Activated CD4-positive, alpha-beta T cell treated with anti-CD3 and anti-CD28 coated beads, Interleukin-2, amount 50 U/mL, for 1 hour (primary cell): ENCODE measurements around the gene TWSG1.
"Not testable (repeated sequence)": the region's sequence is repeated elsewhere in the genome, so short reads cannot be mapped to it uniquely, and the experiment has no call there.

ENCODE experiments used
- DNase-seq: peaks from one replicate; pipeline ENCODE4 v3.0.0-alpha.2; 2020

The TWSG1 gene

DNA sequence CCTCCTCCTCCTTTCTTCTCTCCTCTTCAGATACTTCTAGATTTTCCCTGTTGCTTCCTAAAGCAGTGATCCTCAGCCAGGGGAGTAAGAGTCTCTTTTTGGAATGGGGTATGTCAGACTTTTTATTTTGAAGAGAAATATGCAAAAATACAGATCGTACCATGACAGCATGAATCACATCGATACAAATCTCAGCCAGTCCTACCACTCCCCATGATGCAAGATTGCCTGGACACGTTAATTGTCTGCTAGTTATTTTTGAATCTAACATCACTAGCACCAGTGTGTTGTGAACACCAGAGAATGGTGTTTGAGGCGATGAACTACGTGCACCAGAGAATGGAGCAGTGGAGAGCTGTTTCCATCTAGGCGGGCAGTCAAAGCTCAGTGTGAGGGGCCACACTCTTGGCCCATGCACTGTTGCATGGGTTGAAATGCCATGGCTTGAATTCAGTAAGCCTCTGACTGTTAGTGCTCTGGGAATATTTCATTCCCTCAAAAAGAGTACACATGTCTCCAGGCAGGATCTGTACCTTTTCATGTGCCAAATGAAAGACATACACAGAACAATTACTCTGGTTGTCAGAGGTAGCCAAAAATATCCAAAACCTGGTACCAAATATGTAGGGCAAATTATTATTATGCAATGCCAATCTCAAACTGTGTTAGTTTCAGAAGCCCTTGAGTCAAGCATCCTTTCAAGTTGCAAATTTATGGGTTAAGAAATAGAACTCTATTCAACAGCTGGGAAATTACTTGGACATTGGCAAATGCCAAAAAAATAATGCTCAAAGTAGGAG, 94.5 kb downstream of the TWSG1 start:
- no peak for DNase-seq

DNA sequence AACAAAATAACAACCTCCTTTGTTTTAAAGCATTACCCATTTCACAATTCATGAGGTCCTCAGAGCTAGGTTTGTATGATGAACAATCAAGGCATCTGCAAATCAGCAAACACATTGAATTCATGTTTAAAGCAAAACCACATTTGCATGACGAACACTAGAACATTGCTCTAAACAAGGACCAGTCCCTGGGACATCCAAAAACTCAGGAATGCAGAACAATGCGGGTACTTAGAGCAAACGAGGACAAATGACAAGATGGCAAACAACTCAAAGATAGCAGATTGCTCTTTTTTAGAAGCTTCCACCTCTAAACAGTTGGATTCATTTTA, 95.1 kb downstream of the TWSG1 start:
- DNase-seq: no peak

DNA sequence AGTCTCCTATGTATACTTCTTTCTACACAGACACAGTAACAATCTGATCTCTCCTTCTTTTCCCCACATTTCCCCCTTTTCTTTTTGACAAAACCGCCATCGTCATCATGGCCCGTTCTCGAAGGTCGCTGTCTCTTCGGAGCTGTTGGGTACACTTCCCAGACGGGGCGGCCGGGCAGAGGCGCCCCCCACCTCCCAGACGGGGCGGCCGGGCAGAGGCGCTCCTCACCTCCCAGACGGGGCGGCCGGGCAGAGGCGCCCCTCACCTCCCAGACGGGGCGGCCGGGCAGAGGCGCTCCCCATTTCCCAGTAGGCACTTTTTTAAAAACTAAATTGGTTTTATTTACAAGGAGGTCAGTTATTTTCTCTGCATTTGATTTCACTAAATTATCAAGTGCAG, 95.7 kb downstream of the TWSG1 start:
- not testable (repeated sequence) for DNase-seq

DNA sequence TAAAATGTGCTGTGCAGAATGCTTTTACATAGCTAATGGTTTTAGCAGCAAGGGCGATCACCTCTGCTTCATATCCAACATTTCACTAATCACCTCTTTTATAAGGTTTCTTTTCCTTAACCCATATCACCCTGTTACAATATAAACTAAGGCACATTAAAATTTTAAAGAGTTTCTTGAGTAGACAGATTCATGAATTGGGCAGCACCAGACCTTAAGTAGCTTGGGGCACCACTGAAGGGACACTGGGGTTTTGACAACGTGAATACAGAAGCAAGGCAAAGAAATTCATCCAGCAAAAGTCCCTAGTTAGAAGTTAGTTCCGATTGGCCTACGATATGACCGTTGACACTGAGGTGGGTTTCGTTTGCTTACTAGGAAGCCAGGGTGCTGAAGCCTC, 96.7 kb downstream of the TWSG1 start:
- no peak for DNase-seq

DNA sequence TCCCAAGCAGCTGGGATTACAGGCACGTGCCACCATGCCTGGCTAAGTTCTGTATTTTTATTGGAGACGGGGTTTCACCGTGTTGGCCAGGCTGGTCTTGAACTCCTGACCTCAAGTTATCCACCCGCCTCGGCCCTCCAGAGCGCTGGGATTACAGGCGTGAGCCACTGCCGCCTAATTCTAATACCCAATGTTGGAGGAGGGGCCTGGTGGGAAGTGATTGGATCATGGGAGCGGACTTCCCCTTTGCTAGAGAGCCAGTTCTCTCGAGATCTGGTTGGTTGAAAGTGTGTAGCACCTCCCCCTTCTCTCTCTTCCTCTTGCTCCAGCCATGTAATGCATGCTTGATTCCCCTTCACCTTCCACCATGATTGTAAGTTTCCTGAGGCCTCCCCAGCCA, 98.5 kb downstream of the TWSG1 start:
- DNase-seq: not testable (repeated sequence)

DNA sequence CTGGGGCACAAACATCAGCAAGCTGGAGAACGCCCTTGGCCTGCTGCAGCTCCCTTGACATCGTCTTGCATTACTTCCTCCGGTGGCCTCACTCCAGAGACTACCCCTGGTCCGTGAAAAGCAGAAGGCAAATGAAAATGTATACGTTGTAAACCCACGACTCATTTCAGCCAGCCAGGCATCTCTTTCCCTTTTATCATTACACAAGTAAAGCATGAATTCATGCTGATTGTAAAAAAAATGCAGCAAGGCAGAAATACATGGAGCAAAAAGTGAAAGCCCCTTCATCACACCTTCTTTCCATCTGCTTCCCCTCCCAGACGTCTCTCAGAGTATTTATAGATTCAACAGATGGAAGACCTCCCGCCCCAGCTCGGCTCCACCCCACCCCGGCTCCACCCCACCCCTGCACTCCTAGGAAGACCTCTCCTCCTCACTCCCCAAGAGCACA, 99.1 kb downstream of the TWSG1 start:
- DNase-seq: no peak

DNA sequence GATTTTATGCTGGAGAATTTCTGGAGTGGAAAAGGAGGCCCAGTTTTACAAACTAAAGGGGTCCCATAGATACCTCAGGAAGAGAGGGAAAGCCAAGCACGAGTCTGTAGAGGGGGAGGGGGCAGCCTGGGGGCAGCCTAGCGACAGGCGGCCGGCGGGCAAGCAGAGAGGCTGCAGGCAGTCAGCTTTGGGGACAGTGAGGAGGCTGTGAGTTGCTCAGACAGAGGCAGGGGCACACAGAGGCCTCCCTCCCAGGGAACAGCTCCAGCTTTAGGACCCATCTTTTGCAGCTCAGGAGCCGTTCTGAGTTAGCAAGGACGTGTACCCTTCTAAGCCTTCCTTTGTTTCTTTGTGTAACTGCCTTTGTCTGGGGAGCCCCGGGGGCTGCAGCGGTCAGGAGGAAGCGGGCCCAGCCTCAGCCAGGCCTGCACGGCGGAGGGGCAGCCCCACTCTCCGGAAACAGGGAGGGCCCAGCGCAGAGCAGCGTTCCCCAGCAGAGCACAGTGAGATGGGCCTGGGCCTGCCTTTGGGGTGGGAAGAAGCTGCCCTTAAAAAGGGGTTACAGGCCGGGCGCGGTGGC, 99.6 kb downstream of the TWSG1 start:
- DNase-seq: no peak

DNA sequence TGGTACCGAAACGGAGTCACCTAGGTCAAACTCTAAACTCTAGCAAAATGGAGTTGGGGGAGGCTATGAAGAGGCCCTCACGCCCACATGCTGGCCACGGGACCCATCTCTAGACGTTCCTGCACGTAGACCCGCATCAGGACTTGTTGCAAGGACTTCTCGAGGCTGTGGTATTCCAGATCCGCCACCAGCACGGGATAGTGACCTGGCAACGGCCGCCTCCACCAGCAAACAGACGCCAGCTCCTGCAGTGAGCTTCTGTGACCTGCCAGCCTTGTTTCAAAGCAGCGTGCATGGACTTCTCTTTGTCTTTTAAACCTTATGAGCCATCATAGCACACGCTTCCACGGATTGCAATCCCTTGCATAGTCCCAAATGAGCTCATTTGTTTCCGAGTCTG, 100.5 kb downstream of the TWSG1 start:
- no peak for DNase-seq

DNA sequence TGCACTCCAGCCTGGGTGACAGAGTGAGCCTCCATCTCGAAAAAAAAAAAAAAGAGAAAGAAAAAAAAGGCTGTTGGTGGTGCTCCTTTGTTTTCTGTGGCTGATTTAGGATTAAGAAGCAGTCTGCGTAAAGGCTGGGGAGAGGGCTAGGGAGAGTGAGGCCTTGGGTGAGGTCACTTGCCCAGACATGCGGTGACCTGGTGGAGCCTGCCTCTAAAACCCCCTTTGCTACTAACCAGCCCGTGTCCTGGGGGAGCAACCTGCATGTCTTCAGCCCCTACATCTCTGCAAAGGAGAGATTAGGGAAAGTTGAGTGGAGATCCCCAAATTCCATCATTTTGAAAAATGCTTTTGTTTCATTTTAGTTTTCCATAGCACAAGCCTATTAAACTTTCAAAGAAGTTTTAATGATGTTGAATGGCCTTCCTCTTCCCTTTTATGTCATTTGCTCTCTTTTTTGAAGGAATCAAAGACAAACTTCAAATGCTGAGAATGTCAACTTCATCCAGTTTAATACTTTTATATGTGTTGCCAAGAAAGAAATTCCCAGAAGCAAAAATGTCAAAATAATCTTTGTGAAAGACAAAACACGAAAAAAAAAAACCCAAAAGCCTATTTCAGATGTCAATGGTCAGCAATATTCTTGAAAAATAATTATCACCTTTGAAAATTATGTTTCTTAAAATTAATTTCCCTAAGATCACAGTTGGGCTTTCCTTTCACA, 101.8 kb downstream of the TWSG1 start:
- DNase-seq: no peak

DNA sequence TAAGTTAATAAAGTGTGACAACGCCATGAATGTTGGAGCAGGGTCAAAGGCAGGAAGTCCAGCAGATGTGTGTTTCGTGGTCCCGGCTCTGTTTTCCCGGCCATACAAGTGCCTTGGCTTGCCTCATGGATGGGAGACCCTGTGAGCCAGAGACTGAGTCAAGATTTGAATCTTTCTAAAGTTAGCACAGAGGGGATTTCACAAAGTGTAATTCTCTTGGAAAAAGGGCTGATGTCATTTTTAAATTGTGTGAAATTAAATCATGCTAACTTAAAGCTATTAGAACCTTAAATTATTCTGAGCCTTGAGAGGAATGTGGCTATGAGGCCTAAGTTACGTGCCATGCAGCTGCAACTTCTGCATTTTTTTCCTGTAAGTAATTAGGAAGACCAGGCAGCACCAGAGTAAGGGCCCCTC, 102.5 kb downstream of the TWSG1 start:
- no peak for DNase-seq

DNA sequence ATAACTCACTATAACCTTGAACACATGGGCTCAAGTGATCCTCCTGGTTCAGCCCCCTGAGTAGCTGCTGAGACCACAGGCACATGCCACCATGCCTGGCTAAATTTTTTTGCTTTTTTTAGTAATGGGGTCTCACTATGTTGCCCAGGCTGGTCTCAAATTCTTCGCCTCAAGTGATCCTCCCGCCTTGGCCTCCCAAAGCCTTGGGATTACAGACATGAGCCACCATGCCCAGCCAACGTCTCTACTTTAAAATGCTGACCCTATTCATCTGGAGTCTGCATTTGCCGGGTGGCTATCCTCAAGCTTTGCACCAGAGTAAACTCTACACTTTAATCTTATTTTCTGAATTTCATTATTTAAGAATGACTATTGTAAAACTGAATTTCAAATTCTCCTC, 103.1 kb downstream of the TWSG1 start:
- DNase-seq: no peak

DNA sequence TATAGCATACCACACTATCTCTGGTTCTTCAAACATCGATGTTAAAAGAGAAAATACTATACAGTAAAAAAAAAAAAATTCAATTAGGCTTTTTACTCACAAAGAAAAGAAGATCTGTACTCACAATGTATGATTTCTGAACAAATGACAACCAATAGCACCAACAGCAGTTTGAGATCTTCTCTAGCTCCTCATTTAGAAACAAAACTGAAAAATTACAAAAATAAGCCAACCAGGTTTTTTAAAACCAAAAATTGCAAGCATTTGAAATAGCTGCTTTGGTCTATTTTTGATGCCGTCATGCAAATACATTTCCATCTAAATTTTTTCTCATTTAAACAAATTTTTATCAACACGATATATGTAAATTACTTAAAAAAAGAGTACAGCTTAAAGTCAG, 106.5 kb downstream of the TWSG1 start:
- no peak for DNase-seq

DNA sequence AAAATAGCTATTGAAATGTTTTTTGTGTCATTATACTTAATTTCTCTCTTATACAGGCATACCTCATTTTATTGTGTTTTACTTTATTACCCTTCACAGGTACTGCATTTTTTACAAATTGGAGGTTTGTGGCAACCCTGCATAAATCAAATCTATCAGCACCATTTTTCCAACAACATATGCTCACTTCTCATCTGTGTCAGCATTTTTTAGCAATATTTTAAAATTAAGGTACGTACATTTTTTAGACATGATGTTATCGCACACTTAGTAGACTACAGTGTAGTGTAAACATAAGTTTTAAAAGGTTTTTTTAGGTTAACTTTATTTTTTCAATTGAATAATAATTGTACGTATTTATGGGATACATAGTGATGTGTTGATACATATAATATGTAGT, 110.0 kb downstream of the TWSG1 start:
- DNase-seq: no peak

DNA sequence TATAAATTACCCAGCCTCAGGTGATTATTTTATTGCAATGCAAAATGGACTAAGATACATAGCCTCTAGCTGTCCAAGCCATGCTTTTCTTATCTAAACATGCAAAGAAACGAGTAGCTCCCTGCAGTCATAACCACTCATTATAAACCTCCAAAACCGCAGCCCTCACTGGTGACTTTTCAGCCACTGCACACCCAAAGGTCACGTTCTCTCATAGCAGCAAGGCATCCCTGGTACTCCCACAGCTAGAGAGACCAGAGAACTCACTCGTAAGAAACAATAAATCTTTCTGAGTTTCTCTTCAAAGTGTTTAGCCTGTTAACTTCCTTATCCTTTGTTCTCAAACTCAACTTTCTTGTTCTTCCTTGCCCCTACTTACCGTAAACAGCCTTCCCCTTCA, 112.3 kb downstream of the TWSG1 start:
- DNase-seq: no peak

DNA sequence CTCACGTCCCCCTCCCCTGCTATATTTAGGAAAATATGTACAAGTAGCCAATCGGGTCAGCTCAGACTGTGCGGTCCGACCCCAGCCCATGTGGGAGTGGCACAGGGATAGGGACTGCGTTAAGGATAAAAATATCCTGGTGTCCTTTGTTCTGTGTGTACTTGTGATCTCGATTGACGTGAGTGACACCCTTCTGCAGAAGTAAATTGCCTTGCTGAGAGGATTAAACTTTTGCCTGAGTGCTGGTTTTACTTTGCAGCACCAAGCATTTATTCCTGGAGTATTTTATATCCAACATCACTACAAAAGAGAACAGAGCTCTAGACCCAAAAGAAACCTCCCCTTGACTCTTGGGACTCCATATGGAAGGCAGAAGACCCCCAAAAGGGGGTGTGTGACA, 112.8 kb downstream of the TWSG1 start:
- DNase-seq: no peak

DNA sequence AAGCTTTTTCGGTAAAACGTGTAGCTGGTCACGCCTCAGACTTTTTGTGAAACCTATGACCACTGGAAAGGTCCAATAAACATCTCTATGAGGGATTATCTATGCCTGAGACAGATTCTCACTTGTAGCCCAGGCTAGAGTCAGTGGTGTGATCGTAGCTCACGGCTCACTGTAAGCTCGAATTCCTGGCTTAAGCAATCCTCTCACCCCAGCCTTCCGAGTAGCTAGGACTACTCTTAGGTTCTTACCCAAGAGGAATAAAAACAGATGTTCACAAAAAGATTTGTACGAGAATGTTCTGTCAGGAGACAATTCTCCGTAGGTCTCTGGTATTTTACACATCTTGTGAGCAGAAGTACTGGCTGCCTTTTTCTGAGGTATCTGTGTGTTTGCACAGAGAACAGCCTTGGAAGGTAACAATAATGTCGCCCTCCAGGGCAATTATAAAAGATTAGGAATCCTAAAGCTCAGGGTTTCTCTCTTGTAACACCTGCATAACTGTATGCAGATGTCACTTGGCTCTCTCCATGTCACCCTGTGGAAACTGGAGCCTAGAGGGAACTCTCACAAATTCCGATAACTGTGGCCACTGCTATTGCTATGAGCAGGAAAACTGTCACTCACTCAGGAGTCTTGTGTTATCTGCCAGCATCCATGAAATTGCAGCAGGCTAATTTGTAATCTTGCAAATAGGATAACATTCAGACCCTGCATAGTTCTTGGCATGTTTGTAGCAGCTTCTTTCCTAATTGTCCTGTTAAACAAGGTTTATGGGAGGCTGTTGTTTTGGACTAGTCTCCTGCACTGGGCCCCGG, 115.2 kb downstream of the TWSG1 start:
- no peak for DNase-seq

DNA sequence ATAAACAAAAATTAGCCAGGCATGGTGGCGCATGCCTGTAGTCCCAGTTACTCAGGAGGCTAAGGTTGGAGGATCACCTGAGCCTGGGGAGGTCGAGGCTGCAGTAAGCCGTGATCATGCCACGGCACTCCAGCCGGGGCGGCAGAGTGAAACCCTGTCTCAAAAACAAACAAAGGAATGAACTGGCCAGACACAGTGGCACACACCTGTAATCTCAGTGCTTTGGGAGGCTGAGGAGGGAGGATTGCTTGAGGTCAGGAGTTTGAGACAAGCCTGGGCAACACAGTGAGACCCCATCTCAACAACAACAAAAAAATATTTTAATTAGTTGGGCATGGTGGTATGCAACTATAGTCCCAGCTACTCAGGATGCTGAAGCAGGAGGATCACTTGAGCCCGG, 116.3 kb downstream of the TWSG1 start:
- not testable (repeated sequence) for DNase-seq
